ENCODE data around the gene PPP1R10.
"Not testable (repeated sequence)": the region's sequence is repeated elsewhere in the genome, so short reads cannot be mapped to it uniquely, and the experiment has no call there.

Gene PPP1R10

GRCh38 chr6:30598912-30599624 lies 18.0 kb downstream of the PPP1R10 start:
- TF ChIP-seq, protein P1, sequence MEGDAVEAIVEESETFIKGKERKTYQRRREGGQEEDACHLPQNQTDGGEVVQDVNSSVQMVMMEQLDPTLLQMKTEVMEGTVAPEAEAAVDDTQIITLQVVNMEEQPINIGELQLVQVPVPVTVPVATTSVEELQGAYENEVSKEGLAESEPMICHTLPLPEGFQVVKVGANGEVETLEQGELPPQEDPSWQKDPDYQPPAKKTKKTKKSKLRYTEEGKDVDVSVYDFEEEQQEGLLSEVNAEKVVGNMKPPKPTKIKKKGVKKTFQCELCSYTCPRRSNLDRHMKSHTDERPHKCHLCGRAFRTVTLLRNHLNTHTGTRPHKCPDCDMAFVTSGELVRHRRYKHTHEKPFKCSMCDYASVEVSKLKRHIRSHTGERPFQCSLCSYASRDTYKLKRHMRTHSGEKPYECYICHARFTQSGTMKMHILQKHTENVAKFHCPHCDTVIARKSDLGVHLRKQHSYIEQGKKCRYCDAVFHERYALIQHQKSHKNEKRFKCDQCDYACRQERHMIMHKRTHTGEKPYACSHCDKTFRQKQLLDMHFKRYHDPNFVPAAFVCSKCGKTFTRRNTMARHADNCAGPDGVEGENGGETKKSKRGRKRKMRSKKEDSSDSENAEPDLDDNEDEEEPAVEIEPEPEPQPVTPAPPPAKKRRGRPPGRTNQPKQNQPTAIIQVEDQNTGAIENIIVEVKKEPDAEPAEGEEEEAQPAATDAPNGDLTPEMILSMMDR (IDR thresholded peaks at IDR 0.05; ENCODE audit: low read depth, low read length), result no peak

GRCh38 chr6:30597315-30598144 lies 19.5 kb downstream of the PPP1R10 start:
- in situ Hi-C loops (cut with HindIII; ENCODE audit: low sequenced_read_pairs); H3K4me3 ChIP-seq (ENCODE audit: low read depth, low read length): not testable (repeated sequence)
- TF ChIP-seq, protein P1 (IDR thresholded peaks at IDR 0.05; ENCODE audit: low read depth, low read length), result peak; percentile 74
- peak; percentile 78 for DNase-seq (ENCODE audit: low read depth, low spot score)

More at GRCh38 chr6:30598912-30599624, 18.0 kb downstream of the PPP1R10 start:
- in situ Hi-C loops (cut with HindIII; ENCODE audit: low sequenced_read_pairs), result no loop called here
- DNase-seq (ENCODE audit: low read depth, low spot score), result no peak
- no peak overlapping the region for H3K4me3 ChIP-seq (ENCODE audit: low read depth, low read length)

DNA sequence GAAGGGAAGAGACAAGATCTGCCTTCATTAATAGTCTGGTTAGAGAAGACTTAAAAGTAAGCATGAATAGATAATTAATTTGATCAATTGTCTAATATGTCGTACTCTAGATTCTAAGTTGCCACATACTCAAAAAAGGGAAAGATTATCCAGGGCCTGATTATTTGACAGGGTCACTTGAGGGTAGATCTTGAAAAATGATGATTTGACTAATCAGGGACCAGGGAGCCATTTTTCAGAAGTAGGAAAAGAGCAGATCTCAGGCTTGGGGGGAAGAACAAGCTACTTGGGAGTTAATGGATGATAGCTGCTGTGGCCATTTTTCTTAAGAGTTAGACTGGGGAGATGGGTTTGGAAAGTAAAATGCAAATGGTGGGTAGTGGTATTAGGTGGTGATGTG lies 24.8 kb downstream of the PPP1R10 start:
- DNase-seq (ENCODE audit: low read depth, low spot score), result no peak
- in situ Hi-C loops (cut with HindIII; ENCODE audit: low sequenced_read_pairs), result no loop called here
- TF ChIP-seq, protein P1 (IDR thresholded peaks at IDR 0.05; ENCODE audit: low read depth, low read length), result no peak
- no peak overlapping the region for H3K4me3 ChIP-seq (ENCODE audit: low read depth, low read length)

DNA sequence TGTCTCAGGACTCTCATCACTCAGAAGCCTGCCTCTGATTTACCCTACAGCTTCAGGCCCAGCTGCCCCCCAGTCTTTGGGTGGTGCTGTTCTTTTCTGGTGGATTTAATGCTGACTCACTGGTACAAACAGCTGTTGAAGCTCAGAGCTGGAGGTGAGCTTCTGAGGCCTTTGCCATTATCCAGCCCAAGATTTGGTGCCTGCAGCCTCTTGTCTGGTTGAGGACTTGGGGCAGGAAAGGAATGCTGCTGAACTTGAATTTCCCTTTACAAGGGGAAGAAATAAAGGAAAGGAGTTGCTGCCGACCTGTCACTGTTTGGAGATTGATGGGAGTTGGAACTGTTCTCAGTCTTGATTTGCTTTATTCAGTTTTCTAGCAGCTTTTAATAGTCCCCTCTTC lies 26.0 kb downstream of the PPP1R10 start:
- in situ Hi-C loops (cut with HindIII; ENCODE audit: low sequenced_read_pairs), result no loop called here
- DNase-seq (ENCODE audit: low read depth, low spot score), result peak; percentile 40
- H3K4me3 ChIP-seq (ENCODE audit: low read depth, low read length), result no peak overlapping the region
- TF ChIP-seq, protein P1 (IDR thresholded peaks at IDR 0.05; ENCODE audit: low read depth, low read length), result no peak

DNA sequence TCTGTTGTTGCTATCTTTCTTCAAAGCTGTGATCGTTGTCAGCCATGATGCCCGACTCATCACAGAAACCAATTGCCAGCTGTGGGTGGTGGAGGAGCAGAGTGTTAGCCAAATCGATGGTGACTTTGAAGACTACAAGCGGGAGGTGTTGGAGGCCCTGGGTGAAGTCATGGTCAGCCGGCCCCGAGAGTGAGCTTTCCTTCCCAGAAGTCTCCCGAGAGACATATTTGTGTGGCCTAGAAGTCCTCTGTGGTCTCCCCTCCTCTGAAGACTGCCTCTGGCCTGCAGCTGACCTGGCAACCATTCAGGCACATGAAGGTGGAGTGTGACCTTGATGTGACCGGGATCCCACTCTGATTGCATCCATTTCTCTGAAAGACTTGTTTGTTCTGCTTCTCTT lies 26.5 kb downstream of the PPP1R10 start:
- DNase-seq (ENCODE audit: low read depth, low spot score), result no peak
- in situ Hi-C loops (cut with HindIII; ENCODE audit: low sequenced_read_pairs), result no loop called here
- no peak overlapping the region for H3K4me3 ChIP-seq (ENCODE audit: low read depth, low read length)
- TF ChIP-seq, protein P1 (IDR thresholded peaks at IDR 0.05; ENCODE audit: low read depth, low read length), result no peak

- no peak overlapping the region for H3K4me3 ChIP-seq (ENCODE audit: low read depth, low read length)
- no peak for DNase-seq (ENCODE audit: low read depth, low spot score)
- TF ChIP-seq, protein P1 (IDR thresholded peaks at IDR 0.05; ENCODE audit: low read depth, low read length), result no peak
- in situ Hi-C loops (cut with HindIII; ENCODE audit: low sequenced_read_pairs), result no loop called here
Observed at GRCh38 chr6:30589754-30590358, 27.2 kb downstream of the PPP1R10 start.
